Prostate gland (tissue), 2 donors: ENCODE data around the gene CTRB2. TPM values are rescaled to one million over a fixed set of nuclear protein-coding genes. Genes with fewer than 3 reads are reported as not detected.

Experiments used
- DNase-seq: peaks from one replicate; pipeline ENCODE4 v3.0.0-alpha.2; 2019; ENCODE audit warnings: low spot score
- H3K27ac ChIP-seq, 2 donors: fragments of 200-600 bp; sonication (generic); 2 replicates each; pipeline ENCODE4 v1.5.1; 2017 to 2019
- H3K27me3 ChIP-seq: fragments of 200-600 bp; sonication (generic); replicated peaks from 2 replicates; pipeline ENCODE4 v1.5.1; 2019; ENCODE audit not compliant: insufficient read depth
- H3K36me3 ChIP-seq, 2 donors: fragments of 200-600 bp; sonication (generic); 1 replicate in 1 of 2; 2 replicates in 1 of 2; pipeline versions ENCODE4 v1.5.1 to v1.8.1; 2017 to 2019
- H3K4me1 ChIP-seq: fragments of 200-600 bp; sonication (generic); replicated peaks from 2 replicates; pipeline ENCODE4 v1.5.1; 2019
- H3K4me3 ChIP-seq, 2 donors: fragments of 200-600 bp; sonication (generic); 2 replicates each; pipeline ENCODE4 v1.5.1; 2017 to 2019
- H3K9me3 ChIP-seq: fragments of 200-600 bp; sonication (generic); 2 replicates; pipeline ENCODE4 v1.5.1; 2017
- POLR2A ChIP-seq: fragments of 450-650 bp; IDR thresholded peaks from one replicate; pipeline ENCODE4 v1.6.1; 2016; ENCODE audit warnings: antibody characterized with exemption, mild to moderate bottlenecking
- POLR2AphosphoS5 ChIP-seq: sonication (generic); formaldehyde crosslinking; IDR thresholded peaks from one replicate; pipeline ENCODE4 v1.6.1; 2017; ENCODE audit warnings: antibody characterized with exemption
- WGBS: methylation state at CpG from one replicate; pipeline ENCODE4 v1.1.5; 2018; 5-methylcytosine and 5-hydroxymethylcytosine counted together
- intact Hi-C: fragments of 100-400 bp; cut with DNase I; formaldehyde crosslinking; loops from one replicate; pipeline ENCODE4 v1.14.2; 2022
- total RNA-seq, 2 donors: library from RNA; depleted of rRNA; stranded (reverse); fragments of >200 nt; gene quantifications; one replicate each; pipeline ENCODE4 v1.1.0, GENCODE V29; 2016
- TF ChIP-seq, protein P1 (sequence below), 4 experiments: fragments of 200-600 bp in 2 of 4; fragments of 450-650 bp in 2 of 4; sonication (generic) in 2 of 4; IDR thresholded peaks; 1 replicate in 3 of 4; 2 replicates in 1 of 4; pipeline ENCODE4 v1.5.1; 2016 to 2019; ENCODE audit warnings: antibody characterized with exemption in 4 of 4, mild to moderate bottlenecking in 2 of 4, moderate library complexity in 2 of 4

The CTRB2 gene
- total RNA-seq, 2 donors from 2014 or later, result not detected

DNA sequence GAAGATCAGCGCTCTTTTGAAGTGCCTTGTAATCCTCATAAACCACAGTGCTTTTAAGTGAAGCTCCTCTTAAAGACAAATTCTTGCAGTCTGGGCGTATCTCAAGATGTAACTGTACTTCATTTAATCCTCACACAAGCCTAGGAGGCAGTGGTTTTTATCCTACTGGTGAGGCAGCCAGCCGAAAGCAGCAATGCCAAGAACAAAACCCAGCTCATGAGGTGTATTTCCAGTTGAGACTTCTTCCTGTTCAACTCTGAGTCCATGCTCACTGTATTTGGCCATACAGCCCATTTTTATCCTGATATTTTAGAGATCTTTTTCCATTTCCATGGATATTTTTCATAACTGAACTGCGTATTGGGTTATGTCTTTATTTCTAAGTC, 13.7 kb downstream of the CTRB2 start:
- no peaks in the 10 kb centered on the region for H3K4me1 ChIP-seq
- H3K27ac ChIP-seq, result no peak overlapping the region
- intact Hi-C loops, result loop anchor here (10.0 kb wide), 1 partner anchor 572 kb away; no protein-coding TSS in a partner anchor
- H3K4me3 ChIP-seq, result no peak overlapping the region
- H3K27me3 ChIP-seq, result no peaks in the 10 kb centered on the region
- 78% methylated on average over 4 of the region's 4 CpGs for WGBS
- H3K9me3 ChIP-seq, result no peaks in the 10 kb centered on the region
- TF ChIP-seq POLR2A (no peak), POLR2AphosphoS5 (no peak)
- TF ChIP-seq, protein P1, sequence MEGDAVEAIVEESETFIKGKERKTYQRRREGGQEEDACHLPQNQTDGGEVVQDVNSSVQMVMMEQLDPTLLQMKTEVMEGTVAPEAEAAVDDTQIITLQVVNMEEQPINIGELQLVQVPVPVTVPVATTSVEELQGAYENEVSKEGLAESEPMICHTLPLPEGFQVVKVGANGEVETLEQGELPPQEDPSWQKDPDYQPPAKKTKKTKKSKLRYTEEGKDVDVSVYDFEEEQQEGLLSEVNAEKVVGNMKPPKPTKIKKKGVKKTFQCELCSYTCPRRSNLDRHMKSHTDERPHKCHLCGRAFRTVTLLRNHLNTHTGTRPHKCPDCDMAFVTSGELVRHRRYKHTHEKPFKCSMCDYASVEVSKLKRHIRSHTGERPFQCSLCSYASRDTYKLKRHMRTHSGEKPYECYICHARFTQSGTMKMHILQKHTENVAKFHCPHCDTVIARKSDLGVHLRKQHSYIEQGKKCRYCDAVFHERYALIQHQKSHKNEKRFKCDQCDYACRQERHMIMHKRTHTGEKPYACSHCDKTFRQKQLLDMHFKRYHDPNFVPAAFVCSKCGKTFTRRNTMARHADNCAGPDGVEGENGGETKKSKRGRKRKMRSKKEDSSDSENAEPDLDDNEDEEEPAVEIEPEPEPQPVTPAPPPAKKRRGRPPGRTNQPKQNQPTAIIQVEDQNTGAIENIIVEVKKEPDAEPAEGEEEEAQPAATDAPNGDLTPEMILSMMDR (IDR thresholded peaks at IDR 0.05), result no peak
- no peak for DNase-seq
- H3K36me3 ChIP-seq, result no peaks in the 10 kb centered on the region

DNA sequence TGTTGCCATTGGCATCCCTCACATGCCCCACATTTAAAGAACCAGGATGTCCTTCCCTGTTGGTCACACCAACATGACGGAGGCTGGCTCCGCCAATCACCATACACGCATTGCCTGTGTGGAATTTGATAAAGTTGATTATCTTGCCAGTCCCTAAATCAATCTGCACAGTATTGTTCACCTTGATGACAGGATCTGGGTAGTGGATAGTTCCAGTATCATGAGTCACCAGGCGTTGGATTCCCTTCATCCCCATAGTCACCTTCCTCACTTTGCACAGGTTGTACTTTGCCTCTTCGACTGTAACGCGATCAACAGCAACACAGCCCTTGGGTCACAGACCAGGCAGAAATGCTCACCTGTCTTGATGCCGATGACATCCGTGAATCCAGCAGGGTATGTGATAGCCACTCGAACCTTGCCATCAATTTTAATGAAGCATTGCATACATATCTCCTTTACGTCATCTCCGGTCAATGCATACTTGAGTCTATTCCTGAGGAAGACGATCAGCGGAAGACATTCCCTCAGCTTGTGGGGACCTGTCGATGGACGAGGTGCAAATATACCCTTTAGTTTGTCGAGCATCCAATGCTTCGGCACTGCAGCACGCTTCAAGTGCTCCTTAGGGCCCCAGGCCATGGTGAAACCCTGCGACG, 14.2 kb downstream of the CTRB2 start:
- intact Hi-C loops, result loop anchor here (10.0 kb wide), 1 partner anchor 572 kb away; no protein-coding TSS in a partner anchor
- Histone ChIP-seq H3K27ac (no peak overlapping the region), H3K27me3 (no peaks in the 10 kb centered on the region), H3K9me3 (no peaks in the 10 kb centered on the region), H3K4me3 (no peak overlapping the region), H3K36me3 (no peaks in the 10 kb centered on the region), H3K4me1 (no peaks in the 10 kb centered on the region)
- WGBS, result 78% methylated on average over 21 of the region's 21 CpGs
- DNase-seq, result no peak
- TF ChIP-seq POLR2AphosphoS5, result no peak
- TF ChIP-seq, protein P1 (IDR thresholded peaks at IDR 0.05), result no peak
- TF ChIP-seq POLR2A, result no peak

DNA sequence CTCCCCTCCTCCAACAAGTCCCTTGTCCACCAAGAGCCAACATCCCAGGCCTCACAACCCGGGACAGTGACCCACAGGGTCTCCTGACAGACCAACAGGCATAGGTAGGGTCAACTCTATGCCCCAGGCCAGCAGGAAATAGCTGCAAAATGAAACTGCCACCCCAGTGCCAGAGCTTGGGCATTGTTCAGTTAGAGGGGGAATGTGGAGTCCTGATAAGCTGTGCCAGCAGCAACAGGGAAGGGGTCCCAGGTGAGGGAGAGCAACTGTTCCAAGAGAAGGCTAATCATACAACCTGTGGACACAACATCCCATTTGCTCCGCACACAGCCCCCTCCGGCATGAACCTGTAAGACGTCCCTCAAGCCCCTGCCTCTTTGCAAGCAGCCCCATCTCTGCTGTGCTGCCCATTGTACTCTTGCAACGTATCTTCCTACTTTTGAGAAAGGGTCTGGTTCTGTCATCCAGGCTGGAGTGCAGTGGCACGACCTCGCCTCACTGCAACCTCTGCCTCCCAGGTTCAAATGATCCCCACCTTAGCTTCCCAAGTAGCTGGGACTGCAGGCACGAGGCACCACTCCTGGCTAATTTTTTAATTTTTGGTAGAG, 17.2 kb downstream of the CTRB2 start:
- Histone ChIP-seq H3K9me3 (no peaks in the 10 kb centered on the region), H3K27ac (no peak overlapping the region), H3K27me3 (no peaks in the 10 kb centered on the region), H3K4me1 (no peaks in the 10 kb centered on the region), H3K4me3 (no peak overlapping the region), H3K36me3 (no peaks in the 10 kb centered on the region)
- no peak for DNase-seq
- intact Hi-C loops, result loop anchor here (10.0 kb wide), 1 partner anchor 575 kb away; no protein-coding TSS in a partner anchor
- WGBS, result 82% methylated on average over 8 of the region's 8 CpGs
- TF ChIP-seq POLR2A, result no peak
- TF ChIP-seq POLR2AphosphoS5, result no peak
- TF ChIP-seq, protein P1 (IDR thresholded peaks at IDR 0.05), result no peak

DNA sequence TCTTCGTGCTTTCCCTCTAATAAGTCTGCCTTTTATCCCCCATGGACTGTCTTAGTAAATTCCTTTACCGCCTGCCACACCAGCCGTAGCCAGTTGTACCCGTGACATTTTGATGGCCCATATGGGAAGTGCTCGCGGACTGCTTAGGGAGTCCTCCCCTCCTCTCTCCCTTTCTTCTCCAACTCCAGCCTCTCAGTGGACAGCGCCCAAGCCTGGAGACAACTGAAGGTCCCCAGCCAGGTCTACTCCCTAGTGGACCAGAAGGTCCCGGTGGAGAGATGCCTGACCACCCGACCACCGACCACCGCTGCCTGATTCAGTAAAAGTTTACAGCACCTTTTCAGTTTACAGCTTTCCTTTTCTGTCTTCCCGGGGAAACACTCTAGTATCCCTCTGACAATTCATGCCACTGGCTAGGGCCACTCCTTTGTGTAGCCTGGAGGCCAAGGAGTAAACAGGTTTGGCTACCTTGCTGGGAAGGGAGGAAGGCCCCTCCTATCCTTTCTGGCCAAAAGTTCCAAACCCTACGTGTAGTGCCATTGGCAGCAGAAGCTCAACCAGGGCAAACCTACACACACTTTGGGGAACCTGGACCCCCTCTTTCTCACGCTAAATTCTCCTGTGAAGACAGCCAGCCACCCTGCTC, 18.0 kb downstream of the CTRB2 start:
- WGBS, result 63% methylated on average over 14 of the region's 14 CpGs
- TF ChIP-seq POLR2A (no peak), POLR2AphosphoS5 (no peak)
- TF ChIP-seq, protein P1 (IDR thresholded peaks at IDR 0.05), result no peak
- Histone ChIP-seq H3K27ac (no peak overlapping the region), H3K36me3 (no peaks in the 10 kb centered on the region), H3K9me3 (no peaks in the 10 kb centered on the region), H3K27me3 (no peaks in the 10 kb centered on the region), H3K4me1 (no peaks in the 10 kb centered on the region), H3K4me3 (no peak overlapping the region)
- intact Hi-C loops, result no loop called here
- no peak for DNase-seq
